GM18861 (cell line): Measurements from ENCODE around the gene NCR2.
A peak's percentile ranks its signal among the peaks of the same experiment; 100 is the strongest.
"Not testable (repeated sequence)": the region's sequence is repeated elsewhere in the genome, so short reads cannot be mapped to it uniquely, and the experiment has no call there.

Source experiments
- ATAC-seq: cut with Tn5 transposase; IDR thresholded peaks from one replicate; pipeline ENCODE4 v1.9.1; 2021; ENCODE audit not compliant: unreplicated experiment

The NCR2 gene

DNA sequence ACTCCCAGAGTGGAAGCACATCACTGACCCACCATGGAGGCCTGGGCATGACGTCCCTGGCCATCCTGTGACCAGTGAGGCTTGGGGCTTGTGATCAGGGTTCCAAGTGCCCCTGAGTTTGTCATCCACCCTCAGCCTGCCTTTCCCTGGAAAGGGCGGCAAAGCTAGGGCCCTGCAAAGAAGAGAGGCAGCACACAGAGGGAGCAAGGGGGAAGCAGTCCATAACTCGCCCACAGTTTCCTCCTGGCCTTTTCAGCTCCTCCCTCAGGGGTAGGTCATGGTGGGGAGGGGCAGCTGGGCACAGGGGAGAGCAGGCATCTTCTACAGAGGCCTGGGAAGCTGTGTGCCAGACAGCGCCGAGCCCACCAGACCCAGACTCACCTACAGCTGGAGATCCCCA, at the start of gene NCR2:
TSS of gene NCR2 (plus strand) at position 313 of the 400 bp plus-strand sequence. CDS start 269 bp downstream, outside the sequence.
- ATAC-seq, result no peak

DNA sequence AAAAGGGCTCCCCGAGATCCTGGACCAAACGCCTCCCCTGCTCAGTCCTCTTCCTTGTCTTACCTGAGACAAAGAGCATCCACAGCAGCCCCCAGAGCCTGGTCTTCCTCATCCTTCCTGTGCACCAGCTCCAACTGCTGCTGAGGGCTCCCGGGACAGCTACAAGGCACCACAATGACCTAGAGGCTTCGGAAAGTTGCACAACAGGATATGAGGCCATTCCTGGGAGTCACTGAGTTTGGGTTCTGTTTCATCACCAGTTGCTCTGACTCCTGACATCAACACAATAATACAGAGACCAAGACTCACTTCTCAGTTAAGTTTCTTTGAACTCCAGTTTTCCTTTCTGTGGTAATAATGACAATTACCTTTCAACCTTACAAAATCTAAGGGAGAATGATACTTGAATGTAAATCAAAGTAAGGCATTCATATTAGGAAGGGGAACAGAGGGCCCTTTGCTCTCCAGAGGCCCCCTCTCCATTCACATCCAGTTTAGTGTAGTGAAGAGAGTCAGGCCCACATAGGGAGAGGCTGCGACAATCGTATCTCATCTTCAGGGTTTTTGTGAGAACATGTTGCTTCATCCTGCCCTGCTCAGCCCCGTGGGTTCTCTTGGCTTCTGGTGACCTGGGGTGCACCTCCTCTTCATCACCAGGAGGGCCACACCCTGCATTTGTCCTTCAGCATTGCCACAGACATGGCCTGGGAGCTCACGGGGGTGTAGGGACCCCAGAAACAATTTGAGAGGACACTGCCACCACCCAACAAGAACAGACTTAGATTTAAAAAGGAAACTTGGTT, 48.7 kb upstream of the NCR2 start, which contains the start of gene TREM1:
TSS of gene TREM1 (minus strand) at position 139 of the 803 bp plus-strand sequence. CDS start at position 112, 27 bp downstream.
- no peak for ATAC-seq

- peak; percentile 68 for ATAC-seq
Observed at GRCh38 chr6:41288030-41288753, 47.2 kb upstream of the NCR2 start.

GRCh38 chr6:41288754-41289129, 46.7 kb upstream of the NCR2 start:
- ATAC-seq, result no peak

DNA sequence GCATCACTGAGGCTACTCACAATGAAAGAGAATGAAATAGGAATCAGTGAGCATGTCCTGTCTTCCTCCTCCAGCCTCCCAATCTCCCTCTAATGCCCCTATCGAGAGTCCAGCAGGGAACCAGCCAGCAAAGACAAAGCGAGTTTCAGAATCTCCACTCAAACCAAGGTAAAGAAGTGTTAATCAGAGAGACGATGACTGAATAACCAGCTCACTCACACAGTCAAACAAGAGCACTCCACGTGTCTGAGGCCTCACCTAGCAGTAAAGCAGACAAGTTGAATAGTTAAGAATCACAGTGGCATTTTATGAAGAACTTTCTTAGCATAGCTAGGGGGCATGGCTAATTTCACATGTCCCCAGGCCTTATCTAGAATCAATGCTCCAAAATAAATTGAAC, 45.6 kb upstream of the NCR2 start:
- no peak for ATAC-seq

- no peak for ATAC-seq
Observed at GRCh38 chr6:41291717-41292116, 43.7 kb upstream of the NCR2 start.

DNA sequence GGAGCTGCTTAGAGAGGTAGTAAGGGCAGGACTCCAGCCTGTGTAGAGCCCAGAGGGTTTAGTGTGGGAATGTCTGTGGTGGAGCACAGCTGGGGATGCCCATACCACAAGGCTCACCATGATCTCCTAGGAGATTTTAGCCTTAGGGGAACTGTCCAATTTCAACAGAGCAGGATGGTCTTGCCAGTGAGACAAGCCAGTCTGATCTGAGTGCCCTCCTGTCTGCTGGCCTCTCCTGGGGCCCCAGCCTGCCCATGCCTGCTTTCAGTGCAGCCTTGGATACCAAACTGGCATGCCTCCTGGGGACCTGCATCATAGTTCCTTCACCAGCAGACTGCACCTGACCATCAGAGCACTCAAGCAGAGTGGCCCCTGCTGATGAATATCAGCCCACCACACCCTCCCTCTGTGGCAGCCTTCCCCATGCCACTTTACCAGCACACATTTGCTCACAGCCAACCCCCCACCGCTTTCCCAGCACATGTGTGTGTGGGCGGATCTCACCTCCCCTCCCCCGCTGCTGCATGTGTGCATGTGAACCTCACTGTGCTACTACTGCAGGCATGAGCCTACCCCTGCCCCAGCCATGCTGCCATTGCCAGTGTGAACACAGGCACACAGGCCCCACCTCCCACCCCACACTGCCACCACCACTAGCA, 41.1 kb upstream of the NCR2 start:
- ATAC-seq, result no peak

DNA sequence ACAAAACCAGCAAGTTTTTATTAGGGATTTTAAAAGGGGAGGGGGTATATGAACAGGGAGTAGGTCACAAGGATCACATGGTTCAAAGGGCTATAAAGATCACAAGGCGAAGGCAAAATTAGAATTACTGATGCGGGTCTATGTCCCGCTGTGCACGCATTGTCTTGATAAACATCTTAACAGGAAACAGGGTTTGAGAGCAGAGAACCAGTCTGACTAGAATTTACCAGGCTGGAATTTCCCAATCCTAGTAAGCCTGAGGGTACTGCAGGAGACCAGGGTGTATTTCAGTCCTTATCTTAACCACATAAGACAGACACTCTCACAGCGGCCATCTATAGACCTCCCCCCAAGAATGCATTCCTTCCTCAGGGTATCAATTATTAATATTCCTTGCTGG, 38.2 kb upstream of the NCR2 start:
- ATAC-seq, result not testable (repeated sequence)

DNA sequence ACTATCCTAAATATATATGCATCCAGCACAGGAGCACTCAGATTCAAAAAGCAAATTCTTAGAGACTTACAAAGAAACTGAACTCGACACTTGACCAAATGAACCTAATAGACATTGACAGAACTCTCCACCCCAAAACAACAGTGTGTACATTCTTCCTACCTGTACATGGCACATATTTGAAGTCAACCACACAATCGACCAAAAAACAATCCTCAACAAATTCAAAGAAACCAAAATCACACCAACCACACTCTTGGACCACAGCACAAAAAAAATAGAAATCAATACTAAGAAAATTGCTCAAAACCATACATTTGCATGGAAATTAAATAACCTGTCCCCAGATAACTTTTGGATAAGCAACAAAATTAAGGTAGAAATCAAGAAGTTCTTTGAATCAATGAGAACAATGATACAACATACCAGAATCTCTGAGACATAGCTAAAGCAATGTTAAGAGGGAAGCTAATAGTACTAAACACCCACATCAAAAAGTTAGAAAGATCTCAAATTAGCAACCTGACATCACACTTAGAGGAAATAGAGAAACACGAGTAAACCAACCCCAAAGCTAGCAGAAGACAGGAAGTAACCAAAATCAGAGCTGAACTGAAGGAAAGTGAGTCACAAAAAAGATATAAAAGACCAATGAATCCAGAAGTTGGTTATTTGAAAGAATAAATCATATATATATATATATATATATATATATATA, 36.5 kb upstream of the NCR2 start:
- no peak for ATAC-seq

DNA sequence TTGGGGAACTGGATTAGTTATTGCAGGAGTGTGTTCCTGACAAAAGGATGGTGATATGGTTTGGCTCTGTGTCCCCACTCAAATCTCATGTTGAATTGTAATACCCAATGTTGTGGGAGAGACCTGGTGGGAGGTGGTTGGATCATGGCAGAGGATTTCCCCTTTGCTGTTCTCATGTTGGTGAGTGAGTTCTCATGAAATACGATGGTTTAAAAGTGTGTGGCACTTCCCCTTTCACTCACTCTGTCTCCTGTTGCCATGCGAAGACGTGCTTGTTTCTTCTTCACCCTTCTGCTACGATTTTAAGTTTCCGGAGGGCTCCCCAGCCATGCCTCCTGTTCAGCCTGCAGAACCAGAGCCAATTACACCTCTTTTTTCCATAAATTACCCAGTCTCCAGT, 32.8 kb upstream of the NCR2 start:
- no peak for ATAC-seq

- no peak for ATAC-seq
Observed at GRCh38 chr6:41306187-41306854, 29.1 kb upstream of the NCR2 start.

GRCh38 chr6:41315203-41315602, 20.2 kb upstream of the NCR2 start:
- no peak for ATAC-seq

DNA sequence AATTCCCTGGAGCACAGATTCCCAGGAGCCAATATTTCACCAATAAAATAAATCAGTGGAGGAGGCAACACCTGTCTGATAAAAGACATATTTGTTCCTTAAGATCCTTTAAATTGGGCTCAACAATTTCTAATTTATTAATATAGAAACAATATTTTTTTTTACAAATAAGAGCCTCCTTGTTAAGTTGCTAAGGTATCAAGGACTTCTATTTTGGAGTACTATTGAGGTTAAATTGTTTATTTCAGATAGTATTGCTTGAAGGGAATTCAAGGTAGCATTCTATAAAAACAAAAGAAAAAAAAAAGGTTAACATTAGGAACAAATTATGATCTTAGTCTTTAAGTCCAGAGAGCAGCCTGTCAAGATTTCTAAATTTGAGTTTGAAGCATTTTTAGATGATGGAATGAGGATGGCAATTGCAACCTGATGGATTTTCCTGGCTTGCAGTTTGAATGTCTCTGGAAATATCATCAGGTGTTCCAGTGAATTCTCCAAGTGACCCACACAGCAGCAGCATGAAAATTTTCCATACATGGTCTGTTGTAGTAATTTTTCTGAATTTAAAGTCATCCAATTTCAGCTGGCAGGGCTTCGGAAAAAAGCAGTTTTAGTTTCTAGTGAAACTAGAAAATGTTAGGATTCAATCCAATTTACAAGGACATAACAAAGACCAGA, 19.3 kb upstream of the NCR2 start:
- ATAC-seq, result no peak

DNA sequence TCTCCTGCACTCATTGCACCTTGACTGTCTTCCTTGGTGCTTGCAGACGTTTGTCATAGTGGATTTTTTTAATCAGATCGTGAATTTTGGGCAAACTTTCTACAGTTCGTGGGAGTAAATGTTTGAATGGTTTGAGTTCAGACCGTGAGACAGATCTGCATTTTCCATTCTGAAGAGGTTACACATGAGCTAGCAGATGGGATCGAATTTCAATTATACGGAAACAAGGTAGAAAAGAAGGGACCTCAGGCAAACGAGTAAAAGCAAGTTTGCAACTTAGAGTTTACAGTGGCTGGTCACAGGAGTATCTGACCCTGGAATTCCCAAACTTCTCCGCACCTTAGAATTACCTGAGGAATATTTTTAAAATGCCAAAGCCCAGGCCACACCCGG, 17.2 kb upstream of the NCR2 start:
- ATAC-seq, result no peak

DNA sequence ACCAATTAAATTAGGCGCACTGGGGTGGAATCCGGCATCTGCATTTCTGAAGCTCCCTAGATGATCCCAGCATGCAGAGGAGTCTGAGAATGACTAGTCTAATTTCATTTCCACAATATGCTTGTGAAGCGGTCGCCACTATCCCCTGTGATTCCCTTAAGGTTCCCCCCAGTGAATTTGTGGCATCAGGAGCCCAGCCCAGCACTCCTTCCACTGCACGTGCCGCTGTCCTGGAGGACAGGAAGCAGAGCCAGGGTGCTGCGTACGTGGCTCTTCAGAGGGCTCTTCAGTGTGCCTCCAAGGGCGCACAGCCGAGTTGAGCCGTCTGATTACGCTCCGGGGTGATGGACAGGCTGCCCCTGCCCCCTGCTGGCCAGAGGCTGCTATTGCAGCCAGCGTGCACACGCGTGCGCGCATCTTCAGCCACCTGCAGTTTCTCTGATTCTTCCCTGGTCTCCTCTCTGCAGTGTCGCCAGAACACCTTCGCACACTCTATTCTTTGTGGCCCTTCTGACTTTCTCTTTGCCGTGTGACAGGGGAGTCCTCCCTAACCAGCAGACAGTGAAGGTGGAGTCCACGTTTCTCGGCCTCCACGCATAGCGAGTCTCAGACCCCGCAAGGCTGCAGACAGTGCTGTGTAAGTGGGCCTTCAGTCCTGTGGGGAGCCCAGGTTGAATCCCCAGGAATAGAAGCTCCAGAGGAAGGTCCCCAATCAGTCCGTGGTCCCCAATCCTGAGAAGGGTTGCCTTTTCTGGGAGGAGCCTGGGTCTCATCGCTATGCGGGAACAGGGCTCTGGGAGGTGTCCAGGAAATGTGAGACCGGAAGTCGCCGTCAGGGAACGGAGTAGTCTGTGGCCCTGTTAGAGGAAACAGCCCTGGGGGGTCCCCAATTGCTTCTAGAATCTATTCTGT, 16.5 kb upstream of the NCR2 start:
- ATAC-seq, result peak; percentile 91

DNA sequence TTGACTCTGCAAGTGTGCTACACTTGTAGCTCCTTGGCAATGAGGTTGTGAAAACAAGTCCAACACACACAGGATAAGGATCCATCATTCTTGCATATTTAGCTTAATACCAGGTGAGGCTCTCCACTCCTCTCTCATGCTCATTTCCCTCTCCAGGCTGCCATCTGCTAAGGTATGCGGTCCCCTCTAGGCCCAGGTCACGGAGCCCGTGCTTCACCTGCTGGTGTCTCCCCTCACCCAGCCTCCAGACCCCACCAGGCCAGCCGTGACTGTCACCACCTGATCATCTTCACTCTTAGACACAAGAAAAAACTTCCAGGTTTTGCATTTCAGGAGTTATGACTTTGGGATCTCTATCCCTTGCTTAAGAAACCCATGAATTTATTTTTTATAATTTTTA, 14.2 kb upstream of the NCR2 start:
- no peak for ATAC-seq

GRCh38 chr6:41325446-41326066, 9.9 kb upstream of the NCR2 start:
- no peak for ATAC-seq

GRCh38 chr6:41326092-41326491, 9.3 kb upstream of the NCR2 start:
- no peak for ATAC-seq

DNA sequence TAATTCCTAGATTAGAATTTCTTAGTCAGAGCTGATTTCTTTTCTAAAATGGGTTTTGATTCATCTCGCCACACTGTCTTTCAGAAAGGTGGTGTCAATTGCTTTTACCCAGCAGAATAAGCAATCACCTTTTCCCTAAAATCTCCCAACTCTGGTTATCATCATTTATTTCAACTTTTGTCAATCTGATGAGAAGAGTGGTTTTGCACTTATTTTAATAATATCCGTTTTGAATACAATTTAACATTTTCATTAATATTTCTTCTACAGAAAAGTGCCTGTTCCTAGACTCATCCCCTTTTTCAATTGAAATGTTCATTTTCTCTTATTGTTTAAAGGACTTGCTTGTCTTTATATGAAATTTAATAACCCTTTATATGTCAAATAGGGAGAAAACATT, 8.2 kb upstream of the NCR2 start:
- ATAC-seq, result no peak
